GM21423 (cell line): ENCODE measurements around the gene PPM1E.

Experiments used
- ATAC-seq: cut with Tn5 transposase; IDR thresholded peaks from one replicate; pipeline ENCODE4 v1.9.1; 2021; ENCODE audit warnings: mild to moderate bottlenecking, moderate library complexity; ENCODE audit not compliant: unreplicated experiment

Gene PPM1E

DNA sequence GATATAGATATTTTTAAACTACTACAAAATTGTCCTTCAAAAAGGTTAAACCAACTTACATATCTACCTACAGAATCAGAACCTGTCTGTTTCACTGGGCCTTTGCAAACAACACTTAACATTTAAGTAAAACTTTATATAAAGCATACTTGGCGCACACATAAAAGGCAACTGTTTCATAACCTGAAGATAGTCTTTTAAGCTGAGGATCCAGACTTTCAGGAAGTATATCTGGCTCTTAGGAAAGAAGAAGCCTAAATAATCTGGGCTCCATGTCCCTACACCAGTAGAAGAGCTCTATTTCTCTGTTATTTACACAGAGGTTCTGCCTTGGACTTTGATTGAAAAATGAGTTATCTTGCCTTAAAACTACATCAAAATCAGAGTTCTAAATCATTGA lies 275.2 kb downstream of the PPM1E start:
- no peak for ATAC-seq
